ENCODE results near the gene MRGPRF. TPM values are rescaled to one million over a fixed set of nuclear protein-coding genes. Genes with fewer than 3 reads are reported as not detected.
A peak's percentile ranks its signal among the peaks of the same experiment; 100 is the strongest.
"Not testable (repeated sequence)": the region's sequence is repeated elsewhere in the genome, so short reads cannot be mapped to it uniquely, and the experiment has no call there.

Gene MRGPRF
- total RNA-seq, 1 experiment from 2014 or later, result not detected

DNA sequence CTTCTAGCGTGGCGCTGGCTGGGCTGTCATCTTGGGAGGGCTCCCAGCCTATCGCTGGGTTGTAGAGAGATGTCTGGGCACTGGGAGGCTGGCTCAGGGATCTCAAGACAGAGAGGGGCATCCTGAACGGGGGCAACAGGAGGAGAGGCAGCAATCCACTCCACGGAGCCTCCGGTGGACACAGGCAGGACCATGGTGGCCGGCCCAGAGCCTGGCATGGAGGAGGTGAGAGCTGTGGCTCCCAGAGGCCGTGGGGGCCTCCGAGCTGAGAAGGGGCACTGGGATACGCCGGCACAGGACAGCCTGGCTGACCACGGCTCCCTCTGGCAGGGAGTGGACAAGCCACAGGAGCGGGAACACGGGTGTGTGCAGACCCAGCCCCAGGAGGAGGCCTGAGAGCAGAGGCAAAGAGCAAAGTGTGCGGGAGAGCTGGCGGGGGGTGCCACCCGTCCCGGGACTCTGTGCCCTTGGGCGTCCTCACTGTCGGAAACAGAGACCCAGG lies 9.1 kb downstream of the MRGPRF start:
- DNase-seq (ENCODE audit: low read depth), result no peak

GRCh38 chr11:69003301-69003865 lies 9.7 kb downstream of the MRGPRF start:
- no peak for DNase-seq (ENCODE audit: low read depth)

- DNase-seq (ENCODE audit: low read depth), result no peak
Observed at GRCh38 chr11:69002570-69003231, 10.3 kb downstream of the MRGPRF start.

- DNase-seq (ENCODE audit: low read depth), result no peak
Observed at GRCh38 chr11:69002110-69002569, 10.9 kb downstream of the MRGPRF start.

DNA sequence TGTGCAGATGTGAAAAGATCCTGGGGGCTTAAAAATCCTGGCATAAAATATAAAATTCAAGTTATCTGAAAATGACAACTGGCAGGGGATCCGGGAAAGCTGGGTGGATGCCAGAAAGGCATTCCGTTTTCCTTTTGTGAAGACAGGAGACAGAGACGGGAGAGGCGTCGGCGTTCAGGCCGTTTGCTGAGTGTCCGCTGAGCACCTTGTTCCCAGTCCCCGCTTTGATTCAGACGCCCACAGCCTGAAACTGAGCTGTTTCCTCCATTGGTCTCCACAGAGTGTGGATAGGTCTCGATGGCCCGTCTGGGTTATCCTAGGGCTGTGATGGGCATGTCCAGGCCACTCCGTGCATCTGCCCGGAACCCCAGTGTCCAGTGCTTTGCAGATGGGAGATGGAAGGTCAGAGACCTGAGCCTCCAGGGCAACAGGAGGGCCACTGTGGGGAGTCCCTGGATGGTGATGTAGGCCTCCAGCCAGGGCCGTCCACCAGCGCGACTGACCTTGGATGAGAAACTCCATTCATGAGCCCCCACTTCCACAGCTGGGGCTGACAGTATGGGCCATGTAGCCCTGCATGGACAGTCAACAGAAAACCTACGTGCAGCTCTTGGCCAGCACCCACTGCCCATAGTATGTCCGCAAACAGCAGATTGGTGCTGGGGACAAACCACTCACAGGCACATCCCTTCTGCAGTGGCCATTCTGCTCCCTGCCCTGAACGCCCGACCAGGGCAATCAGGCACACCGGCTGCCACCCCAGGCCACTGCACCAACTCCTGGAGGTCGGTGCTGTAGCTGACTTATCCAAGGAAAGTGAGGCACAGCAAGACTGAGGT lies 11.6 kb downstream of the MRGPRF start:
- no peak for DNase-seq (ENCODE audit: low read depth)

DNA sequence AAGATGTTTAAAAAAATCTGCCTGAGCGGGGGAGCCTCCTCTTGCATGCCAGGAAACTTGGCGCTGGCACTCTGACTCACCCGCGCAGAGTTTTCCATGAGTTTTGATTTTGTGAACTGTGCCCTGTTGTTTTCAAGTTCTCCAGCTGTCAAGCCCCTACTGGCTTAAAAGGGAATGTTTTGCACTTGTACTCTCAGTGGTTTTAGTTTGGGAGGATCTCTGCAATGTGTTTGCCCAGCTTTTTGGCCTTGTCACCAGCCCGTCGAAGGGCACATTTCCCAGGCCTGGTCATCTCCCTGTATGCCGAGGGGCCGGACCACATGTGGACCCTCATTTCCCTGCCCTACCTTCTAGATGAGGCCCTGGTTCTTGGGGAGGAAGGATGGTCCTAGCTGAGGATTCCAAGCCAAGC lies 12.2 kb downstream of the MRGPRF start:
- peak; percentile 79 for DNase-seq (ENCODE audit: low read depth)

DNA sequence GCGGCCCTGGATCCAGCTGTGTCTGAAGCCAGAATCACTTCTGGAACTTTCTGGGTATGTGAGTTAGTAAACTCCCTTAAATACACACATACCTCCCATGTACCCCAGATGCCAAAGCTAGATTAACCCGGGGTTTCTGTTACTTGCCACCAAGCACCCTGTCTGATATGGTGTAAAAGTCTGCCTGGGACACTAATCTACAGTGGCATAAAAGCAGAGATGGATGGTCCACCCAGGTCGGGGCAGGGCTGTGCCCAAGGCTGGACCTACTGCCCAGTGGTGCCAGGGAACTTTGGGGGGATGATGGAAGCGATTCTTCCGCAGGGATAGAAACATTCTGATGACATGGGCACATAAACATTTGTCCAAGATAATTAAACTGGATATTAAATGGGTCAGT lies 12.7 kb downstream of the MRGPRF start:
- DNase-seq (ENCODE audit: low read depth), result no peak

- not testable (repeated sequence) for DNase-seq (ENCODE audit: low read depth)
Observed at GRCh38 chr11:68999748-69000355, 13.2 kb downstream of the MRGPRF start.

- no peak for DNase-seq (ENCODE audit: low read depth)
Observed at GRCh38 chr11:68999093-68999747, 13.8 kb downstream of the MRGPRF start.

DNA sequence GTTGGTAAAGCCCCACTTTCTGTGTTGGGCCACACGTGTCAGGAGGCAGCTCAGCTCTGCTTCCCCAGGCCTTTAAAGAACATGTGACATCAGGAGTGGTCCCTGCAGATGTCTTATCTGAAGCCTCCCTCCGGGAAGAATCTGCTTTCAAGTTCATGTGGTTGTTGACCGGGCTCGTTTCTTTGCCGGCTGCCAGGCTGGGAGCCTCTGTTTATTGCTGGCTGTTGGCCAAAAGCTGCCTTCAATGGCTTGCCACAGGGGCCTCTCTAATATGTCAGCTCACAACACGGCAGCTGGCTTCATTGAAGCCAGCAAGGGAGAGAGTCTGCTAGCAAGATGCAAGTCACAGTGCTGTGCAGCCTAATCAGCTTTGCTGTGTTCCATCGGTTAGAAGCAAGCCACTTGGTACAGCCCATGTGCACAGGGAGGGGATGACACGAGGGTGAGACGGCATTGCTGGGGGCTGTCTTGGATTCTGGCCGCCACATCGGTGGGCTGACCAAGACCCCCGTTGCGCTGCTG lies 14.6 kb downstream of the MRGPRF start:
- DNase-seq (ENCODE audit: low read depth), result no peak

- DNase-seq (ENCODE audit: low read depth), result no peak
Observed at GRCh38 chr11:68997995-68998348, 15.1 kb downstream of the MRGPRF start.

- no peak for DNase-seq (ENCODE audit: low read depth)
Observed at GRCh38 chr11:68997124-68997994, 15.7 kb downstream of the MRGPRF start.

- DNase-seq (ENCODE audit: low read depth), result no peak
Observed at GRCh38 chr11:68996376-68997123, 16.5 kb downstream of the MRGPRF start.

DNA sequence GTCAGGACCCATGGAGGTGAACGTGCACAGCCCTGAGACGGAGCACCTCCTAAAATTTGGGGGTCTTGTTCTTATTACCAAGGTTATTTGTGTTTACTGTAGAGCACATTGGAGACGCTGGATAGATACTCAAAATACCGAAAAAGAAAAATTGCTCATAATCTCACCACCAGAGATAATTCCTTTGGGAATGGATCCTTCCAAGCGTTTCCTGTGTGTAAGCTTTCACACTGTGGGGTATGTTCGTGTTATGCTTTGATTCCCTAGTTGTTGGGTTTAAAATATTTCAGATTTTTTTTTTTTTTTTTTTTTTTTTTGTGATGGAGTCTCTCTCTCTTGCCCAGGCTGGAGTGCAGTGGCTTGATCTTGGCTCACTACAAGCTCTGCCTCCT lies 18.2 kb downstream of the MRGPRF start:
- no peak for DNase-seq (ENCODE audit: low read depth)

DNA sequence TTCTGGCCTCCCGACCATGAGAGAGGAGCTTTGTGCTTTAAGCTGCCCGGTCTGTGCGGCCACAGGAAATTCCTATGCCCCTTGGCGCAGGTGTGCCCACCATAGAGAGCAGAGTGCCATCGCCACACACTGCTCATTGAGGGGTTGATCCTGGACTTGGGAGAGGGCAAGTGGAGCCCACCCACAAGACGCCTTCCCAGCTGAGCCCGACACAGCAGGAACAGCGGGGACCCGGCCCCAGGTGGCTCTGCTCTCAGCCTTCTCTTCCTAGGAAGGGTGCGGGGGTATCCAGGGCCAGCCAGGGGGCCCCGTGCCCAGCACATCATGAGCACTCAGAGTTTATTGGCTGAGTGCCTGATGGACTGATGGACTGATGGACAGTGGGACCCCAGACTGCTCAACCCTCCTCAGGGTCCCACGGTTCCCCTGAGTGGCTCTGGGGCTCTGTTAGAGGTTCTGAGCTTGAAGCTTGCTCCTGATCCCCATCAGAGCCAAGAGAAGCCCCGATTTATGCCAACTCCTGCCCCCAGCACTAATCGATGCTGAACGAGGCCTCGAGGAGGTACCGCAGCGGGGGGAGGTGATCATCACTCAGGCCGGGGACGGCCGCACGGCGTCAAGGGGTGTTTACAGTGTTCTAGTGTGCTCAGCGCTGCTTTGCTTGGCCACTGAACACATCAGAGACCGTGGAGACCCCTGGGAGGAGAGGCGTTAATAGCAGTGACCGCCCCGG lies 18.7 kb downstream of the MRGPRF start:
- no peak for DNase-seq (ENCODE audit: low read depth)

DNA sequence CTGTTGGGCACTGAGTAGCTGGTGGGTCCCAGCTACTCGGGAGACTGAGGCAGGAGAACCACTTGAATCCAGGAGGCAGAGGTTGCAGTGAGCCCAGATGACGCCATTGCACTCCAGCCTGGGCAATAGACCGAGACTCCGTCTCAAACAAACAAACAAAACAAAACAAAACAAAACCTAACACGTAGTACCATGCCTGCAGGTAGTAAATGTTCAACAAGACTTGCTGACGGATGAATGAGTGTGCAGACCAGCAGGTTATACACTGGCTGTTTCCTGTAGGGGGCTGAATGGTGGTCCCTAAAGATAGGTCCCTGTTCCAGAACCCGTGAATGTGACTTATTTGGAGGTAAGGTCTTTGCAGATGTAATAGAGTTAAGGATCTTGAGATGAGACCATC lies 19.5 kb downstream of the MRGPRF start:
- no peak for DNase-seq (ENCODE audit: low read depth)

- DNase-seq (ENCODE audit: low read depth), result no peak
Observed at GRCh38 chr11:68992743-68993255, 20.2 kb downstream of the MRGPRF start.

DNA sequence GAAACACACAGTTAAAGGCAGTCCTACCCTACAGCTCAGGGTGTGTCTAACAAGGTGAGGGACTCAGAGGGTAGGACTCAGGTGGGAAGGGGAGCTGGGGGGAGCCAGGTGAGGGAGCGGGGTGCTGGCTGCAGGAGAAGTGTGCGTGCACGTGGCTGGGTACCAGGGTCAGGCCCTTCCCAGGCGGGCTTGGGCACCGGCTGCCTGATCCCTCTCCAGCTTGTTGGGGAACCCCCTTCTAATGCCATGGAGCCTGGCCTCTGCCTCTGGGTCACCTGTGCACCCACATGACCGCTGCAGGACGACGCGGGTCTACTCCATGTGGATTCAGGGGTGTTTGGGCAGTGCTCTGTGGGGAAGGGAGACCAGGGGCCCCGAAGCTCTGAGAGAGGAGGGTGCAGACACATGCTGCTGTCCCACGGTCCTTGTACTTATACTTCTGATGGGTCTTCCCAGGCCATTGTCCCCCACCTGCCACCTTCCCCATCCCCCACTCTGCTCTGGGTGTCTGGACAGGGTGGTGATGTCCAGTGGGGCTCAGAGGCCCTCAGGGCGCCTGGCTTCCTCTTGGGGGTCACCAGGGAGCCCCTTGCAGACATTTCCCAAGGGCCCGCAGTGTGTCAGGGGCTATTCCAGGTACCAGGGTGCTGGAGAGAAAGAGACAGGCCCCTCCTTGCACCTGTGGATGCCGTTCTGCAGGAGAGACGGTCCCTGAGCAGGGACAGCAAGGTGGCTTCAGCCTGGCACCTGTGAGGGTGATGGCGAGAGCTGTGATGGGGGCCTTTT lies 21.9 kb downstream of the MRGPRF start:
- no peak for DNase-seq (ENCODE audit: low read depth)

All from HT1080 (cell line).